GM04503 (cell line): ENCODE results near the gene WDR74.
A peak's percentile ranks its signal among the peaks of the same experiment; 100 is the strongest.
"Not testable (repeated sequence)": the region's sequence is repeated elsewhere in the genome, so short reads cannot be mapped to it uniquely, and the experiment has no call there.

ENCODE experiments used
- DNase-seq: peaks from one replicate; pipeline ENCODE4 v3.0.0-alpha.2; 2012; ENCODE audit warnings: low read depth

Gene WDR74

GRCh38 chr11:62840721-62841360 is 1.5 kb upstream of the WDR74 start:
- DNase-seq = not testable (repeated sequence)

GRCh38 chr11:62835336-62835735 is 4.1 kb downstream of the WDR74 start:
- no peak for DNase-seq

GRCh38 chr11:62832336-62833234 is 6.8 kb downstream of the WDR74 start, which contains the start of gene TEX54:
TSS of gene TEX54 (minus strand) at chr11:62832841.
- no peak for DNase-seq

GRCh38 chr11:62831520-62832335 is 7.7 kb downstream of the WDR74 start, which contains the start of gene STX5:
TSS of gene STX5 (minus strand) at chr11:62832051. CDS start at chr11:62831243, 808 bp downstream.
- DNase-seq = peak; percentile 87

- DNase-seq = no peak
These were observed 8.4 kb downstream of the WDR74 start for GRCh38 chr11:62830904-62831519.

- not testable (repeated sequence) for DNase-seq
These were observed 11.3 kb downstream of the WDR74 start for GRCh38 chr11:62828130-62828529.

- no peak for DNase-seq
These were observed 15.7 kb downstream of the WDR74 start for GRCh38 chr11:62823677-62824076.

- no peak for DNase-seq
These were observed 22.3 kb downstream of the WDR74 start for GRCh38 chr11:62817129-62817528.

GRCh38 chr11:62816557-62816956 is 22.8 kb downstream of the WDR74 start:
- no peak for DNase-seq

- DNase-seq = no peak
These were observed 27.7 kb downstream of the WDR74 start for GRCh38 chr11:62811659-62812058.

GRCh38 chr11:62810748-62811147 is 28.6 kb downstream of the WDR74 start:
- no peak for DNase-seq

- no peak for DNase-seq
These were observed 32.7 kb downstream of the WDR74 start for GRCh38 chr11:62806611-62807121.

GRCh38 chr11:62805961-62806441 is 33.4 kb downstream of the WDR74 start:
- no peak for DNase-seq

- no peak for DNase-seq
These were observed 34.1 kb downstream of the WDR74 start, which contains the start of gene NXF1 for GRCh38 chr11:62805076-62805892. TSS of gene NXF1 (minus strand) at chr11:62805440. CDS start at chr11:62805356, 84 bp downstream.

- DNase-seq = no peak
These were observed 34.9 kb downstream of the WDR74 start for GRCh38 chr11:62804310-62805075.

- no peak for DNase-seq
These were observed 38.3 kb downstream of the WDR74 start for GRCh38 chr11:62801071-62801470.

- no peak for DNase-seq
These were observed 39.9 kb downstream of the WDR74 start for GRCh38 chr11:62799486-62799885.

GRCh38 chr11:62796281-62796680 is 43.1 kb downstream of the WDR74 start:
- DNase-seq = no peak

- DNase-seq = no peak
These were observed 45.1 kb downstream of the WDR74 start for GRCh38 chr11:62794201-62794775.
